GM12892 (cell line): ENCODE measurements around the gene QSER1.
"Not testable (repeated sequence)": the region's sequence is repeated elsewhere in the genome, so short reads cannot be mapped to it uniquely, and the experiment has no call there.

Source experiments
- DNase-seq: peaks from one replicate; pipeline ENCODE4 v3.0.0; 2011; ENCODE audit not compliant: insufficient read length
- FAIRE-seq: peaks from 2 replicates; lab custom pipeline; 2011; peaks lifted over from hg19 to GRCh38; lab: Jason Lieb, UNC
- POLR2A ChIP-seq: IDR thresholded peaks from 2 replicates; pipeline ENCODE4 v1.6.1; 2011; ENCODE audit warnings: low read depth, low read length, control low read depth
- POLR2AphosphoS5 ChIP-seq: IDR thresholded peaks from 2 replicates; pipeline ENCODE4 v1.6.1; 2011; ENCODE audit warnings: low read depth, low read length, control low read depth
- TAF1 ChIP-seq: IDR thresholded peaks from 2 replicates; pipeline ENCODE4 v1.6.1; 2011; ENCODE audit warnings: low read depth, mild to moderate bottlenecking, control low read depth, low read length, borderline replicate concordance

Gene QSER1

GRCh38 chr11:32940865-32941264 is 48.3 kb downstream of the QSER1 start:
- no peak for TF ChIP-seq TAF1
- no peak for TF ChIP-seq POLR2AphosphoS5
- no peak for TF ChIP-seq POLR2A
- DNase-seq (no peak), FAIRE-seq (peak; percentile 56)

- TF ChIP-seq POLR2A = no peak
- TF ChIP-seq TAF1 = no peak
- no peak for TF ChIP-seq POLR2AphosphoS5
- DNase-seq (no peak), FAIRE-seq (peak; percentile 72)
These were observed 55.4 kb downstream of the QSER1 start for GRCh38 chr11:32947978-32948377.

GRCh38 chr11:32949739-32950138 is 57.1 kb downstream of the QSER1 start:
- no peak for DNase-seq
- TF ChIP-seq POLR2A (no peak), POLR2AphosphoS5 (no peak), TAF1 (no peak)
- FAIRE-seq = no peak

- no peak for DNase-seq
- TF ChIP-seq POLR2AphosphoS5 (no peak), POLR2A (no peak), TAF1 (no peak)
- FAIRE-seq = no peak
These were observed 59.8 kb downstream of the QSER1 start for GRCh38 chr11:32952421-32952820.

GRCh38 chr11:32953700-32954099 is 61.1 kb downstream of the QSER1 start:
- FAIRE-seq = peak; percentile 64

GRCh38 chr11:32960553-32961164 is 68.0 kb downstream of the QSER1 start:
- DNase-seq (no peak), FAIRE-seq (peak; percentile 80)
- TF ChIP-seq POLR2A (no peak), POLR2AphosphoS5 (no peak), TAF1 (no peak)

More at GRCh38 chr11:32953700-32954099, 61.1 kb downstream of the QSER1 start:
- no peak for DNase-seq
- TF ChIP-seq POLR2A = no peak
- no peak for TF ChIP-seq POLR2AphosphoS5
- TF ChIP-seq TAF1 = no peak

- FAIRE-seq (no peak), DNase-seq (no peak)
- TF ChIP-seq POLR2AphosphoS5 = no peak
- TF ChIP-seq POLR2A = no peak
- no peak for TF ChIP-seq TAF1
These were observed 69.4 kb downstream of the QSER1 start for GRCh38 chr11:32962016-32962415.

GRCh38 chr11:32963721-32964120 is 71.1 kb downstream of the QSER1 start:
- no peak for FAIRE-seq
- no peak for TF ChIP-seq POLR2A
- no peak for TF ChIP-seq TAF1
- TF ChIP-seq POLR2AphosphoS5 = no peak
- DNase-seq = no peak

GRCh38 chr11:32968541-32968940 is 75.9 kb downstream of the QSER1 start:
- FAIRE-seq = peak; percentile 50
- DNase-seq = no peak
- TF ChIP-seq POLR2A (no peak), TAF1 (no peak), POLR2AphosphoS5 (no peak)

GRCh38 chr11:32972233-32972632 is 79.6 kb downstream of the QSER1 start:
- DNase-seq, FAIRE-seq: not testable (repeated sequence)

GRCh38 chr11:32972781-32973180 is 80.2 kb downstream of the QSER1 start:
- DNase-seq (no peak), FAIRE-seq (no peak)
- TF ChIP-seq TAF1 = no peak
- TF ChIP-seq POLR2A = no peak
- TF ChIP-seq POLR2AphosphoS5 = no peak

GRCh38 chr11:32982626-32983025 is 90.0 kb downstream of the QSER1 start:
- TF ChIP-seq POLR2A = no peak
- TF ChIP-seq POLR2AphosphoS5 = no peak
- no peak for TF ChIP-seq TAF1
- DNase-seq (no peak), FAIRE-seq (no peak)

- TF ChIP-seq POLR2A (no peak), POLR2AphosphoS5 (no peak), TAF1 (no peak)
- FAIRE-seq (no peak), DNase-seq (no peak)
These were observed 90.9 kb downstream of the QSER1 start for GRCh38 chr11:32983506-32983905.
